Measurements from ENCODE around the gene KCTD16. TPM values are rescaled to one million over a fixed set of nuclear protein-coding genes. Genes with fewer than 3 reads are reported as not detected.
A peak's percentile ranks its signal among the peaks of the same experiment; 100 is the strongest.

Gene KCTD16
- total RNA-seq, 2 experiments from 2014 or later = not detected

GRCh38 chr5:144201588-144201987 is 30.9 kb downstream of the KCTD16 start:
- CTCF ChIA-PET = no interaction called here
- POLR2A ChIA-PET = interaction anchor here (1.3 kb wide), 1 partner anchor 9 kb away, joined by 4 read pairs; no protein-coding TSS in a partner anchor
- H3K9me3 Mint-ChIP-seq = no peaks in the 10 kb centered on the region

GRCh38 chr5:144202072-144202471 is 31.4 kb downstream of the KCTD16 start:
- Mint-ChIP-seq H3K36me3 (ENCODE audit: low read depth) (no peaks in the 10 kb centered on the region), H3K4me3 (no peak overlapping the region), H3K9me3 (no peaks in the 10 kb centered on the region), H3K27ac (no peak overlapping the region), H3K4me1 (peaks cover 4% of the 10 kb centered on the region), H3K27me3 (peaks cover 47% of the 10 kb centered on the region)
- CTCF ChIA-PET = no interaction called here
- DNase-seq = no peak
- POLR2A ChIA-PET = interaction anchor here (1.3 kb wide), 1 partner anchor 10 kb away, joined by 4 read pairs; no protein-coding TSS in a partner anchor

More at GRCh38 chr5:144201588-144201987, 30.9 kb downstream of the KCTD16 start:
- no peak overlapping the region for H3K27ac Mint-ChIP-seq
- peaks cover 42% of the 10 kb centered on the region for H3K27me3 Mint-ChIP-seq
- no peaks in the 10 kb centered on the region for H3K36me3 Mint-ChIP-seq (ENCODE audit: low read depth)
- peaks cover 4% of the 10 kb centered on the region for H3K4me1 Mint-ChIP-seq
- H3K4me3 Mint-ChIP-seq = no peak overlapping the region
- DNase-seq = no peak

GRCh38 chr5:144202726-144203125 is 32.1 kb downstream of the KCTD16 start:
- Mint-ChIP-seq H3K4me1 (peaks cover 4% of the 10 kb centered on the region), H3K27ac (no peak overlapping the region), H3K4me3 (no peak overlapping the region), H3K9me3 (no peaks in the 10 kb centered on the region), H3K27me3 (peaks cover 53% of the 10 kb centered on the region), H3K36me3 (ENCODE audit: low read depth) (no peaks in the 10 kb centered on the region)
- DNase-seq = no peak
- POLR2A ChIA-PET = no interaction called here
- CTCF ChIA-PET = interaction anchor here (1.2 to 1.3 kb wide), 2 partner anchors 13 to 1625 kb away, joined by 5 to 7 read pairs; no protein-coding TSS in a partner anchor

GRCh38 chr5:144203750-144204596 is 33.3 kb downstream of the KCTD16 start:
- no peak overlapping the region for H3K4me3 Mint-ChIP-seq
- DNase-seq = peak; percentile 23
- peaks cover 4% of the 10 kb centered on the region for H3K4me1 Mint-ChIP-seq
- peaks cover 56% of the 10 kb centered on the region for H3K27me3 Mint-ChIP-seq
- no peak overlapping the region for H3K27ac Mint-ChIP-seq
- H3K36me3 Mint-ChIP-seq (ENCODE audit: low read depth) = no peaks in the 10 kb centered on the region
- ChIA-PET POLR2A (no interaction called here), CTCF (interaction anchor here (0.6 to 2.3 kb wide), 19 partner anchors 9 to 1927 kb away, joined by 3 to 20 read pairs (median 4); partner anchors contain the start of genes KCTD16 and YIPF5)
- H3K9me3 Mint-ChIP-seq = no peaks in the 10 kb centered on the region

GRCh38 chr5:144205141-144205551 is 34.5 kb downstream of the KCTD16 start:
- H3K9me3 Mint-ChIP-seq = no peaks in the 10 kb centered on the region
- CTCF ChIA-PET = interaction anchor here (1.1 to 2.3 kb wide), 6 partner anchors 12 to 1621 kb away, joined by 3 to 20 read pairs (median 6); no protein-coding TSS in a partner anchor
- DNase-seq = no peak
- peaks cover 4% of the 10 kb centered on the region for H3K4me1 Mint-ChIP-seq
- POLR2A ChIA-PET = no interaction called here
- peaks cover 55% of the 10 kb centered on the region for H3K27me3 Mint-ChIP-seq
- no peaks in the 10 kb centered on the region for H3K36me3 Mint-ChIP-seq (ENCODE audit: low read depth)
- no peak overlapping the region for H3K4me3 Mint-ChIP-seq
- no peak overlapping the region for H3K27ac Mint-ChIP-seq

- peaks cover 4% of the 10 kb centered on the region for H3K4me1 Mint-ChIP-seq
- no peak overlapping the region for H3K4me3 Mint-ChIP-seq
- POLR2A ChIA-PET = no interaction called here
- CTCF ChIA-PET = interaction anchor here (1.1 kb wide), 1 partner anchor 13 kb away, joined by 3 read pairs; no protein-coding TSS in a partner anchor
- H3K36me3 Mint-ChIP-seq (ENCODE audit: low read depth) = no peaks in the 10 kb centered on the region
- H3K27me3 Mint-ChIP-seq = peaks cover 60% of the 10 kb centered on the region
- H3K9me3 Mint-ChIP-seq = no peaks in the 10 kb centered on the region
- no peak for DNase-seq
- no peak overlapping the region for H3K27ac Mint-ChIP-seq
These were observed 35.5 kb downstream of the KCTD16 start for GRCh38 chr5:144206141-144206540.

- peaks cover 4% of the 10 kb centered on the region for H3K4me1 Mint-ChIP-seq
- H3K9me3 Mint-ChIP-seq = no peaks in the 10 kb centered on the region
- peaks cover 58% of the 10 kb centered on the region for H3K27me3 Mint-ChIP-seq
- ChIA-PET POLR2A (no interaction called here), CTCF (no interaction called here)
- no peak overlapping the region for H3K27ac Mint-ChIP-seq
- DNase-seq = no peak
- H3K4me3 Mint-ChIP-seq = no peak overlapping the region
- no peaks in the 10 kb centered on the region for H3K36me3 Mint-ChIP-seq (ENCODE audit: low read depth)
These were observed 37.3 kb downstream of the KCTD16 start for GRCh38 chr5:144207875-144208444.

GRCh38 chr5:144209361-144209760 is 38.7 kb downstream of the KCTD16 start:
- H3K9me3 Mint-ChIP-seq = no peaks in the 10 kb centered on the region
- H3K27ac Mint-ChIP-seq = no peak overlapping the region
- no peak for DNase-seq
- peaks cover 3% of the 10 kb centered on the region for H3K4me1 Mint-ChIP-seq
- H3K36me3 Mint-ChIP-seq (ENCODE audit: low read depth) = no peaks in the 10 kb centered on the region
- POLR2A ChIA-PET = no interaction called here
- CTCF ChIA-PET = no interaction called here
- H3K27me3 Mint-ChIP-seq = peaks cover 60% of the 10 kb centered on the region
- no peak overlapping the region for H3K4me3 Mint-ChIP-seq

GRCh38 chr5:144210655-144211054 is 40.0 kb downstream of the KCTD16 start:
- DNase-seq = no peak
- POLR2A ChIA-PET = no interaction called here
- Mint-ChIP-seq H3K4me3 (no peak overlapping the region), H3K4me1 (no peaks in the 10 kb centered on the region), H3K9me3 (no peaks in the 10 kb centered on the region), H3K27me3 (peaks cover 53% of the 10 kb centered on the region), H3K27ac (no peak overlapping the region), H3K36me3 (ENCODE audit: low read depth) (no peaks in the 10 kb centered on the region)
- CTCF ChIA-PET = no interaction called here

GRCh38 chr5:144219869-144220268 is 49.2 kb downstream of the KCTD16 start:
- Mint-ChIP-seq H3K36me3 (ENCODE audit: low read depth) (no peaks in the 10 kb centered on the region), H3K4me3 (no peak overlapping the region), H3K4me1 (no peaks in the 10 kb centered on the region), H3K27me3 (peaks cover 1% of the 10 kb centered on the region), H3K27ac (no peak overlapping the region), H3K9me3 (no peaks in the 10 kb centered on the region)
- CTCF ChIA-PET = interaction anchor here (0.5 to 1.2 kb wide), 3 partner anchors 16 to 669 kb away, joined by 3 to 4 read pairs (median 3); no protein-coding TSS in a partner anchor
- DNase-seq = no peak
- POLR2A ChIA-PET = no interaction called here

GRCh38 chr5:144227363-144227999 is 56.8 kb downstream of the KCTD16 start:
- H3K4me1 Mint-ChIP-seq = no peaks in the 10 kb centered on the region
- CTCF ChIA-PET = no interaction called here
- peaks cover 3% of the 10 kb centered on the region for H3K27me3 Mint-ChIP-seq
- H3K36me3 Mint-ChIP-seq (ENCODE audit: low read depth) = no peaks in the 10 kb centered on the region
- DNase-seq = no peak
- POLR2A ChIA-PET = no interaction called here
- H3K9me3 Mint-ChIP-seq = no peaks in the 10 kb centered on the region
- H3K27ac Mint-ChIP-seq = no peak overlapping the region
- H3K4me3 Mint-ChIP-seq = no peak overlapping the region

GRCh38 chr5:144230806-144231205 is 60.1 kb downstream of the KCTD16 start:
- DNase-seq = no peak
- H3K9me3 Mint-ChIP-seq = no peaks in the 10 kb centered on the region
- H3K27ac Mint-ChIP-seq = no peak overlapping the region
- H3K36me3 Mint-ChIP-seq (ENCODE audit: low read depth) = no peaks in the 10 kb centered on the region
- CTCF ChIA-PET = no interaction called here
- no peaks in the 10 kb centered on the region for H3K27me3 Mint-ChIP-seq
- H3K4me1 Mint-ChIP-seq = no peaks in the 10 kb centered on the region
- POLR2A ChIA-PET = no interaction called here
- no peak overlapping the region for H3K4me3 Mint-ChIP-seq

GRCh38 chr5:144232285-144232684 is 61.6 kb downstream of the KCTD16 start:
- no peaks in the 10 kb centered on the region for H3K4me1 Mint-ChIP-seq
- peaks cover 3% of the 10 kb centered on the region for H3K27me3 Mint-ChIP-seq
- no peak for DNase-seq
- POLR2A ChIA-PET = no interaction called here
- no peak overlapping the region for H3K4me3 Mint-ChIP-seq
- no peak overlapping the region for H3K27ac Mint-ChIP-seq
- CTCF ChIA-PET = no interaction called here
- H3K9me3 Mint-ChIP-seq = no peaks in the 10 kb centered on the region
- no peaks in the 10 kb centered on the region for H3K36me3 Mint-ChIP-seq (ENCODE audit: low read depth)
